Activated CD8-positive, alpha-beta T cell treated with anti-CD3 and anti-CD28 coated beads, Interleukin-2, amount 10 ng/mL, durations not matched to agents 7 days and 5 days (primary cell): ENCODE measurements around the gene KRT71. TPM values are rescaled to one million over a fixed set of nuclear protein-coding genes. Genes with fewer than 3 reads are reported as not detected.

Experiments
- ATAC-seq: fragments of 150-1000 bp; cut with Tn5 transposase; one replicate; pipeline ENCODE4 v1.10.0; 2021; ENCODE audit warnings: moderate library complexity
- CTCF ChIA-PET: fragments of 350-600 bp; sonication (Branson Sonifier 250); formaldehyde crosslinking; loops from one replicate; lab custom pipeline; 2021; ENCODE audit warnings: antibody characterized with exemption; lab: Charles Lee
- POLR2A ChIA-PET: fragments of 350-600 bp; sonication (Branson Sonifier 250); formaldehyde crosslinking; loops from one replicate; lab custom pipeline; 2021; ENCODE audit warnings: antibody characterized with exemption; lab: Charles Lee
- DNase-seq: peaks from one replicate; pipeline ENCODE4 v3.0.0-alpha.2; 2020
- H3K27ac Mint-ChIP-seq: one replicate; pipeline ENCODE4 v1.8.0; 2021; ENCODE audit warnings: mild to moderate bottlenecking, mixed read lengths
- H3K27me3 Mint-ChIP-seq: one replicate; pipeline ENCODE4 v1.8.0; 2021; ENCODE audit warnings: low read depth, mixed read lengths
- H3K36me3 Mint-ChIP-seq: one replicate; pipeline ENCODE4 v1.8.0; 2021; ENCODE audit warnings: low read depth, mixed read lengths
- H3K4me1 Mint-ChIP-seq: one replicate; pipeline ENCODE4 v1.8.0; 2021; ENCODE audit warnings: low read depth, mixed read lengths
- H3K4me3 Mint-ChIP-seq: one replicate; pipeline ENCODE4 v1.8.0; 2021; ENCODE audit warnings: mild to moderate bottlenecking, mixed read lengths
- H3K9me3 Mint-ChIP-seq: one replicate; pipeline ENCODE4 v1.8.0; 2022; ENCODE audit warnings: mixed read lengths; ENCODE audit not compliant: insufficient read depth
- total RNA-seq, 2 experiments: library from RNA; stranded (reverse); gene quantifications; one replicate each; pipeline ENCODE4 v1.2.3, GENCODE V29; 2021

Gene KRT71
- total RNA-seq, 2 experiments from 2014 or later: not detected

- ATAC-seq: no peak
- Mint-ChIP-seq H3K36me3 (no peaks in the 10 kb centered on the region), H3K27ac (no peak overlapping the region), H3K4me1 (no peaks in the 10 kb centered on the region), H3K4me3 (no peak overlapping the region), H3K9me3 (no peaks in the 10 kb centered on the region), H3K27me3 (peaks cover 25% of the 10 kb centered on the region)
- CTCF ChIA-PET: no interaction called here
- DNase-seq: no peak
- POLR2A ChIA-PET: no interaction called here
These were observed 6.0 kb upstream of the KRT71 start for GRCh38 chr12:52558781-52559445.

DNA sequence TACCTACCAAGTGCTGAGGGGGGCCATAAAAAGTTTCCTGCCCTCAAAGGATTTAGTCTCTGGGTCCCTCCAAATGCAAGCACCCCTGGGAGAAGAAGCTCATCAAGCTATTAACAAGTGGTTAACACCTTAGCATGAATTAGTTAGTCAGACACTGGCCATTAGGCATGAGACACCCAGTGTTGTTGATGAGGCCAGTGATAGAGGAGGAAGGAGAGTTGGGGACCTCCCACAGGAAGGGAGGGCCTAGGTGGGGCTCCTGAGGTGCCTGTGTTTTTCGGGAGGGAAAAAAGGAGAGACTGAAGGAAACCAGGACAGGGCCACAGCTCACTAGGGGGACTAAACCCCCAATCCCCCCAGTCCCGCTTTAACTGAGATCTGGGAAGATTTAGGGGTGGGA lies 4.5 kb upstream of the KRT71 start:
- ChIA-PET CTCF (interaction anchor here (1.7 kb wide), 1 partner anchor 323 kb away, joined by 4 read pairs; no protein-coding TSS in a partner anchor), POLR2A (interaction anchor here (0.6 kb wide), 1 partner anchor 93 kb away, joined by 3 read pairs; no protein-coding TSS in a partner anchor)
- no peaks in the 10 kb centered on the region for H3K36me3 Mint-ChIP-seq
- no peaks in the 10 kb centered on the region for H3K9me3 Mint-ChIP-seq
- DNase-seq (no peak), ATAC-seq (no peak)
- H3K27ac Mint-ChIP-seq: no peak overlapping the region
- H3K4me3 Mint-ChIP-seq: no peak overlapping the region
- peaks cover 29% of the 10 kb centered on the region for H3K27me3 Mint-ChIP-seq
- no peaks in the 10 kb centered on the region for H3K4me1 Mint-ChIP-seq

DNA sequence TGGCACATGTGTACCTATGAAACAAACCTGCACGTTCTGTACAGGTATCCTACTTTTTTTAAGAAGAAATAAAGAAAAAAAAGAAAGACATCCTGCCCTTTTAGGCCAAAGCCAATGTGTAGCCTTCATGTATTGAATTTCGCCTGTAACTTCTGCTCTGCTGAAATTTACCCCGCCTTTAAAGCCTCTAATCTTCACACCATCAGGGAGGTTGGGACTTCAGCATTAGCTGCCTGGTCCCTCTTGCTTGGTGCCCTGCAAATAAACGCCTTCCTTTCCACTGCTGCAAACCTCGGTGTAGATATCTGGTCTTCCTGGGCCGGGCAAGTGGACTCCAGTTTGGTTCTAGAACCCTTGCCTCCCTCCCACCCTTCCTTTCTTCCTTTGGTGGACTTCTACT lies 2.6 kb upstream of the KRT71 start:
- Mint-ChIP-seq H3K4me3 (no peak overlapping the region), H3K36me3 (no peaks in the 10 kb centered on the region), H3K27me3 (peaks cover 30% of the 10 kb centered on the region), H3K9me3 (no peaks in the 10 kb centered on the region), H3K27ac (no peak overlapping the region), H3K4me1 (no peaks in the 10 kb centered on the region)
- ChIA-PET POLR2A (no interaction called here), CTCF (interaction anchor here (1.4 kb wide), 1 partner anchor 315 kb away, joined by 3 read pairs; no protein-coding TSS in a partner anchor)
- no peak for ATAC-seq
- DNase-seq: no peak

- H3K36me3 Mint-ChIP-seq: no peaks in the 10 kb centered on the region
- H3K9me3 Mint-ChIP-seq: no peaks in the 10 kb centered on the region
- no peaks in the 10 kb centered on the region for H3K4me1 Mint-ChIP-seq
- CTCF ChIA-PET: no interaction called here
- DNase-seq (no peak), ATAC-seq (no peak)
- POLR2A ChIA-PET: no interaction called here
- no peak overlapping the region for H3K4me3 Mint-ChIP-seq
- no peak overlapping the region for H3K27ac Mint-ChIP-seq
- peaks cover 26% of the 10 kb centered on the region for H3K27me3 Mint-ChIP-seq
These were observed 890 bp downstream of the KRT71 start for GRCh38 chr12:52552055-52552454.

DNA sequence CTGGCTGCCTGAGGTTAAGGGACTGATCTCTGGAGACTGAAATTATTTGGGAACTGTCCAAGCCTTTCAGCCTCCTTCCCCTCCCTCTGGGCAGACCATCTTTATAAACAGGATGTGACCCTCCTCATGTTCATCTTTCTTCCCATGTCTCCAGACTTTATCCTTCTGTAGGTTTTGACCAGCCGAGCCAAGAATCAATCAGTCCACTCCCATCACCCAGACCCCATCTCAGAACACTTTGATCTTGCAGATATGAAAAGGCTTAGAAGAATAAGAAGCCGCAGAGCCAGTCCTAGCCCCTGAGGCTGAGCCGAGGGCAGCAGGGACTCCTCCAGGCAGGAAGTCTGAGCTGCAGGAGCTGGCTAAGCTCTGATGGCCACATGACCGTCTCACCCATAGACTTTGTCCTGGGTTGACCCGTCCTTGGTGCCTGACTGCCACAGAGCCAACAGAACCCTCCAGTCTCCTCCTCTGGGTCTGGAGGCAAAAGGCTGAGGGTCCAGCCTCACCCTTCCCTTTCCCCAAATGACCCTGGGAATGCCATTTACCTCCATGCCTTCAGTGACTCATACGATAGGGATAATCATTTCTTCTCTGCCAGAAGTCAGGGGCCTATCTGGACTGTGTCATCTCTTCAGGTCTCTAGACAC lies 1.6 kb downstream of the KRT71 start:
- Mint-ChIP-seq H3K27ac (no peak overlapping the region), H3K36me3 (no peaks in the 10 kb centered on the region), H3K27me3 (peaks cover 26% of the 10 kb centered on the region), H3K9me3 (no peaks in the 10 kb centered on the region), H3K4me1 (no peaks in the 10 kb centered on the region), H3K4me3 (no peak overlapping the region)
- ATAC-seq (no peak), DNase-seq (no peak)
- ChIA-PET POLR2A (no interaction called here), CTCF (no interaction called here)

DNA sequence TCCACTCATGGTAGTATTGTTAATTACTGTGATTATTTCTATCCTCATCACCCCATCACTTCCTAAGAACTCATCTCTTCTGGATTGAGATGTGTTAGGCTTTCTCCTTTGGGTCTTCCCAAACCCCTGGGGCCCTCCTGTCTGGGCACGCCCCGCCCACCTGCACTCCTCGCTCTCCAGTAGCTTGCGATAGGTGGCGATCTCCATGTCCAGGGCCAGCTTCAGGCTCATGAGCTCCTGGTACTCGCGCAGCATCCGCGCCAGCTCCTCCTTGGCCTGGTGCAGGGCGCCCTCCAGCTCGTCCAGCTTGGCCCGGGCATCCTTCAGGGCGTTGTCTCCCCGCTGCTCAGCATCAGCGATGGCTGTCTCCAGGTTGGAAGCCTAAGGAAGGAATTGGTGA lies 6.8 kb downstream of the KRT71 start:
- Mint-ChIP-seq H3K4me1 (peaks cover 9% of the 10 kb centered on the region), H3K4me3 (no peak overlapping the region), H3K27me3 (peaks cover 9% of the 10 kb centered on the region), H3K9me3 (no peaks in the 10 kb centered on the region), H3K27ac (no peak overlapping the region), H3K36me3 (no peaks in the 10 kb centered on the region)
- DNase-seq (no peak), ATAC-seq (no peak)
- CTCF ChIA-PET: no interaction called here
- POLR2A ChIA-PET: no interaction called here

DNA sequence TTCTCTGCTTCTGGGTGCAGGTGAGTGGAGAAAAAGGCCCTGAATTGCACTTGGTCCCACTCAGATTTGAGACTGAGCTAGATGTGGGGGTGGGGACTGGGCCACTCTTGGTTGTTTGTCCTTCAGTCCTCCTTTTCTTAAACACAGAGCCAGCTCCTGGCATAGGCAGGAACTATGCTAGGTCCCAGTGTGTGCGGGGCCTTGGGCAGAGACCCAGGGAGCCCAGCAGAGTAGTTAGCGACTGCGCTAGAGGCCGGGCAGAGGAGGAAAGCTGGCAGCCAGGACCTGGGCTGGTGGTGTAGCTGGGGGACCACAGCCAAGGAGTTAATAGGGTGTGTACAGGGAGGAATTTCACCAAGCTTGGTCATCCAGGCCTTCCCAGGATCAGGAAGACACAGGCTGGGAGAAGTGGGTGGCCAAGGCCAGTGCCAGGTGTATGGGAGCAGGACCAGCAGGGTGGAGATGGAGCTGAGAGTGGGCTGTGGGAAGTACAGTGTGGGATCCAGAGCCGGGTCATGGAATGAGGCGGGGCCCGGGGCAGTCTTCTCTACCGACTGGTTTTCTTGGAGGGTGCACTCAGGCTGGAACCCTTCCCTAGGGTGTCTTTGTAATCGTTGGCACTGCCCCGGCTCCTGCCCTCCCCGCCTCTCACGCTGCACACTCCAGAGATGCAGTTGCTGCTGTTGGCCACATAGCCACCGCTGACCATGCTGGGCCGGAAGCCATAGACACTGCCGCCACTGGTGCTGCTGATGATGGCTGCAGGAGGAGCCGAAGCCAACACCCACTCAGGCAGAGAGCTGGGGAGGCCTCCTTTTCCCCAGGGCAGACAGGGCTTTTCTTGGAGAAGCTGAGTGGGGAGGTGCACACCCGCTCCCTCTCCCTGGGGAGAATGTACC lies 8.7 kb downstream of the KRT71 start:
- Mint-ChIP-seq H3K4me1 (peaks cover 9% of the 10 kb centered on the region), H3K9me3 (no peaks in the 10 kb centered on the region), H3K4me3 (no peak overlapping the region), H3K27me3 (peaks cover 5% of the 10 kb centered on the region), H3K36me3 (no peaks in the 10 kb centered on the region), H3K27ac (no peak overlapping the region)
- ATAC-seq: no peak
- DNase-seq: no peak
- ChIA-PET CTCF (interaction anchor here (1.1 kb wide), 1 partner anchor 55 kb away, joined by 3 read pairs; no protein-coding TSS in a partner anchor), POLR2A (no interaction called here)

GRCh38 chr12:52542785-52543318 lies 10.1 kb downstream of the KRT71 start:
- H3K36me3 Mint-ChIP-seq: no peaks in the 10 kb centered on the region
- H3K27ac Mint-ChIP-seq: no peak overlapping the region
- ChIA-PET POLR2A (no interaction called here), CTCF (no interaction called here)
- peaks cover 9% of the 10 kb centered on the region for H3K4me1 Mint-ChIP-seq
- DNase-seq: no peak
- no peaks in the 10 kb centered on the region for H3K9me3 Mint-ChIP-seq
- H3K27me3 Mint-ChIP-seq: peaks cover 5% of the 10 kb centered on the region
- ATAC-seq: no peak
- no peak overlapping the region for H3K4me3 Mint-ChIP-seq

DNA sequence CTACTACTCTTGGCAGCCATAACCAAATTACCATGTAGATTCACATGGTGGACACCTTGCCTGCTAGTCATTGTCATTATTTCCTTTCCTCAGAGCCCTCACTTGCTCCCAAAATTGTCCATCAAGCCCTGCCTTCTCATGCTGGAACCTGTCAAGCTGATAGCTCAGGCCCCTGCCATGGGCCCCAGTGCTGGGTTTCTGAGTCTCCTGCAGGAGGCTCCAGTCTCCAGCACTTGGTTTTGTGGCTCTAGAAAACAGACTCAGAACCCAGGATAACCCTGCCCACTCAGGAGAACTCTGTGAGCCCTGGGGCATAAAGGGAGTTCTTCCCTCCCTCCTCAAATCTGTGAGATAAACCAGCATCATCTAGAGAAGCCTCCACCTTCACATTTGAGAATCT lies 10.8 kb downstream of the KRT71 start:
- no peak overlapping the region for H3K27ac Mint-ChIP-seq
- peaks cover 9% of the 10 kb centered on the region for H3K4me1 Mint-ChIP-seq
- ATAC-seq (no peak), DNase-seq (no peak)
- H3K4me3 Mint-ChIP-seq: no peak overlapping the region
- peaks cover 8% of the 10 kb centered on the region for H3K27me3 Mint-ChIP-seq
- no peaks in the 10 kb centered on the region for H3K36me3 Mint-ChIP-seq
- POLR2A ChIA-PET: no interaction called here
- CTCF ChIA-PET: interaction anchor here (0.6 kb wide), 1 partner anchor 338 kb away, joined by 4 read pairs; no protein-coding TSS in a partner anchor
- no peaks in the 10 kb centered on the region for H3K9me3 Mint-ChIP-seq

GRCh38 chr12:52541709-52542108 lies 11.2 kb downstream of the KRT71 start:
- Mint-ChIP-seq H3K27ac (no peak overlapping the region), H3K4me3 (no peak overlapping the region), H3K36me3 (no peaks in the 10 kb centered on the region), H3K9me3 (no peaks in the 10 kb centered on the region), H3K4me1 (peaks cover 9% of the 10 kb centered on the region), H3K27me3 (peaks cover 8% of the 10 kb centered on the region)
- DNase-seq: no peak
- ChIA-PET POLR2A (no interaction called here), CTCF (interaction anchor here (0.6 kb wide), 1 partner anchor 339 kb away, joined by 4 read pairs; no protein-coding TSS in a partner anchor)
- ATAC-seq: no peak

DNA sequence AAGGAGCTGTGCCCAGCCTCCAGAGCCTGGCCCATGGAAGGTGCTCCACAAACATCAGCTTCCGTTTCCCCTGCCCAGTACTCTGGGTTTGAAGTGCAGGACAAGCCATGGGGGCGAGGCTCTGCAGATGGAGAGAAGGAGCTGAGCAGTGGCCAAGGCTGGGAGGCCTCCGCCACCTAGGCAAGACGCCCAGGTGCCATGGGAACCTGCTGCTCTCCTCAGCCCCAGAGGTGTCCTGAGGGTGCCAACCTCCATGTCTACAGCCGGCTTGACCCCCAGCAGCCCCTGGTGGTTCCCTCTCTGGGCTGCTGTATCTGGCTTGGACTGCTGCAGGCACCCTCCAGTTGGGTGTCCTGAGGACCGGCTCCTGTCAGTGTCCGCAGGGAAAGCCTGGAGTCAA lies 12.4 kb downstream of the KRT71 start:
- POLR2A ChIA-PET: no interaction called here
- CTCF ChIA-PET: no interaction called here
- DNase-seq (no peak), ATAC-seq (no peak)
- peaks cover 9% of the 10 kb centered on the region for H3K4me1 Mint-ChIP-seq
- no peak overlapping the region for H3K4me3 Mint-ChIP-seq
- H3K36me3 Mint-ChIP-seq: no peaks in the 10 kb centered on the region
- H3K27me3 Mint-ChIP-seq: peaks cover 8% of the 10 kb centered on the region
- H3K9me3 Mint-ChIP-seq: no peaks in the 10 kb centered on the region
- H3K27ac Mint-ChIP-seq: no peak overlapping the region
